ENCODE data around the gene MED12L.

- TF ChIP-seq EZH2 (IDR thresholded peaks at IDR 0.05; ENCODE audit: borderline replicate concordance, low read length) = no peak
- TF ChIP-seq CTCF (IDR thresholded peaks at IDR 0.05; ENCODE audit: low read length) = no peak
Measured at GRCh38 chr3:151256749-151257148, 171.3 kb downstream of the MED12L start.
